ENCODE measurements around the gene PHF19. TPM values are rescaled to one million over a fixed set of nuclear protein-coding genes. Genes with fewer than 3 reads are reported as not detected.

PHF19 gene
- total and polyA plus RNA-seq, 5 donors, result 16.0 to 21.3 (median 19.3) TPM

GRCh38 chr9:120877276-120878034, 467 bp upstream of the PHF19 start:
- H3K4me1 ChIP-seq (ENCODE audit: control insufficient read depth, insufficient read depth, low read length), result peaks cover 3% of the 10 kb centered on the region
- ATAC-seq (peak; percentile 36 to 49), DNase-seq (peak; percentile 73 to 89 (median 87))
- H3K4me3 ChIP-seq (ENCODE audit: low read length), result peak overlapping the region; percentile 94
- intact Hi-C loops (cut with DNase I), result loop anchor here in 1 of 4 donors (5.0 kb wide), 1 partner anchor 60 kb away; no protein-coding TSS in a partner anchor
- H3K27me3 ChIP-seq (ENCODE audit: control insufficient read depth, insufficient read depth), result no peaks in the 10 kb centered on the region
- H3K9me3 ChIP-seq (ENCODE audit: control insufficient read depth, low read length), result no peaks in the 10 kb centered on the region
- H3K27ac ChIP-seq (ENCODE audit: low read length), result peak overlapping the region; percentile 57
- WGBS, result 2% methylated on average over 63 of the region's 63 CpGs

- DNase-seq, result peak; percentile 88 to 94 (median 92)
- no peaks in the 10 kb centered on the region for H3K9me3 ChIP-seq (ENCODE audit: control insufficient read depth, low read length)
- 2% methylated on average over 65 of the region's 65 CpGs for WGBS
- ATAC-seq, result peak; percentile 84 to 89
- peaks cover 3% of the 10 kb centered on the region for H3K4me1 ChIP-seq (ENCODE audit: control insufficient read depth, insufficient read depth, low read length)
- no peaks in the 10 kb centered on the region for H3K27me3 ChIP-seq (ENCODE audit: control insufficient read depth, insufficient read depth)
- intact Hi-C loops (cut with DNase I), result loop anchor here in 1 of 4 donors (5.0 kb wide), 1 partner anchor 61 kb away; no protein-coding TSS in a partner anchor
- H3K27ac ChIP-seq (ENCODE audit: low read length), result peak overlapping the region; percentile 58
- peak overlapping the region; percentile 94 for H3K4me3 ChIP-seq (ENCODE audit: low read length)
These were observed 790 bp downstream of the PHF19 start for GRCh38 chr9:120875954-120876841.

- Histone ChIP-seq H3K4me1 (ENCODE audit: control insufficient read depth, insufficient read depth, low read length) (peaks cover 3% of the 10 kb centered on the region), H3K4me3 (ENCODE audit: low read length) (no peak overlapping the region), H3K27ac (ENCODE audit: low read length) (peak overlapping the region; percentile 49), H3K9me3 (ENCODE audit: control insufficient read depth, low read length) (no peaks in the 10 kb centered on the region), H3K27me3 (ENCODE audit: control insufficient read depth, insufficient read depth) (no peaks in the 10 kb centered on the region)
- ATAC-seq (no peak), DNase-seq (no peak)
- WGBS, result 58% methylated on average over 7 of the region's 7 CpGs
- intact Hi-C loops (cut with DNase I), result loop anchor here in 1 of 4 donors (5.0 kb wide), 1 partner anchor 62 kb away; no protein-coding TSS in a partner anchor
These were observed 1.4 kb downstream of the PHF19 start for GRCh38 chr9:120875643-120875953.

- WGBS, result 70% methylated on average over 4 of the region's 4 CpGs
- H3K9me3 ChIP-seq (ENCODE audit: control insufficient read depth, low read length), result no peaks in the 10 kb centered on the region
- ATAC-seq, result no peak
- peak overlapping the region; percentile 49 for H3K27ac ChIP-seq (ENCODE audit: low read length)
- peaks cover 3% of the 10 kb centered on the region for H3K4me1 ChIP-seq (ENCODE audit: control insufficient read depth, insufficient read depth, low read length)
- H3K4me3 ChIP-seq (ENCODE audit: low read length), result no peak overlapping the region
- intact Hi-C loops (cut with DNase I), result loop anchor here in 1 of 4 donors (5.0 kb wide), 1 partner anchor 62 kb away; no protein-coding TSS in a partner anchor
- no peak for DNase-seq
- H3K27me3 ChIP-seq (ENCODE audit: control insufficient read depth, insufficient read depth), result no peaks in the 10 kb centered on the region
These were observed 1.8 kb downstream of the PHF19 start for GRCh38 chr9:120875195-120875565.

- 89% methylated on average over 10 of the region's 10 CpGs for WGBS
- H3K4me3 ChIP-seq (ENCODE audit: low read length), result no peak overlapping the region
- H3K4me1 ChIP-seq (ENCODE audit: control insufficient read depth, insufficient read depth, low read length), result peaks cover 3% of the 10 kb centered on the region
- no peak overlapping the region for H3K27ac ChIP-seq (ENCODE audit: low read length)
- ATAC-seq, result no peak
- DNase-seq, result no peak
- no peaks in the 10 kb centered on the region for H3K27me3 ChIP-seq (ENCODE audit: control insufficient read depth, insufficient read depth)
- no peaks in the 10 kb centered on the region for H3K9me3 ChIP-seq (ENCODE audit: control insufficient read depth, low read length)
- intact Hi-C loops (cut with DNase I), result loop anchor here in 3 of 4 donors (5.0 kb wide), 2 partner anchors 53 to 63 kb away; partner anchors contain the start of gene TRAF1 (in 1 of the 3)
These were observed 2.5 kb downstream of the PHF19 start for GRCh38 chr9:120874226-120875194.

- Histone ChIP-seq H3K27me3 (ENCODE audit: control insufficient read depth, insufficient read depth) (no peaks in the 10 kb centered on the region), H3K4me1 (ENCODE audit: control insufficient read depth, insufficient read depth, low read length) (peaks cover 3% of the 10 kb centered on the region), H3K4me3 (ENCODE audit: low read length) (no peak overlapping the region), H3K27ac (ENCODE audit: low read length) (no peak overlapping the region), H3K9me3 (ENCODE audit: control insufficient read depth, low read length) (no peaks in the 10 kb centered on the region)
- no peak for ATAC-seq
- DNase-seq, result no peak
- 79% methylated on average over 4 of the region's 4 CpGs for WGBS
- intact Hi-C loops (cut with DNase I), result loop anchor here in 2 of 4 donors (5.0 kb wide), 2 partner anchors 54 to 64 kb away; partner anchors contain the start of gene TRAF1 (in 1 of the 2)
These were observed 3.5 kb downstream of the PHF19 start for GRCh38 chr9:120873512-120873911.

- Histone ChIP-seq H3K9me3 (ENCODE audit: control insufficient read depth, low read length) (no peaks in the 10 kb centered on the region), H3K27me3 (ENCODE audit: control insufficient read depth, insufficient read depth) (no peaks in the 10 kb centered on the region), H3K4me3 (ENCODE audit: low read length) (no peak overlapping the region), H3K27ac (ENCODE audit: low read length) (no peak overlapping the region), H3K4me1 (ENCODE audit: control insufficient read depth, insufficient read depth, low read length) (peaks cover 3% of the 10 kb centered on the region)
- ATAC-seq (no peak), DNase-seq (no peak)
- intact Hi-C loops (cut with DNase I), result loop anchor here in 2 of 4 donors (5.0 kb wide), 2 partner anchors 54 to 64 kb away; partner anchors contain the start of gene TRAF1 (in 1 of the 2)
- WGBS, result 92% methylated on average over 3 of the region's 3 CpGs
These were observed 4.0 kb downstream of the PHF19 start for GRCh38 chr9:120872791-120873502.

- H3K9me3 ChIP-seq (ENCODE audit: control insufficient read depth, low read length), result no peaks in the 10 kb centered on the region
- intact Hi-C loops (cut with DNase I), result loop anchor here in 2 of 4 donors (5.0 kb wide), 2 partner anchors 57 to 67 kb away; partner anchors contain the start of gene TRAF1 (in 1 of the 2)
- WGBS, result 78% methylated on average over 9 of the region's 9 CpGs
- no peak overlapping the region for H3K4me3 ChIP-seq (ENCODE audit: low read length)
- ATAC-seq (no peak), DNase-seq (no peak)
- H3K4me1 ChIP-seq (ENCODE audit: control insufficient read depth, insufficient read depth, low read length), result no peaks in the 10 kb centered on the region
- H3K27ac ChIP-seq (ENCODE audit: low read length), result no peak overlapping the region
- no peaks in the 10 kb centered on the region for H3K27me3 ChIP-seq (ENCODE audit: control insufficient read depth, insufficient read depth)
These were observed 6.8 kb downstream of the PHF19 start for GRCh38 chr9:120870206-120870605.

GRCh38 chr9:120869726-120870125, 7.3 kb downstream of the PHF19 start:
- DNase-seq, result peak in 2 of 3 donors; percentile 58 to 69
- intact Hi-C loops (cut with DNase I), result loop anchor here in 2 of 4 donors (5.0 kb wide), 2 partner anchors 58 to 68 kb away; partner anchors contain the start of gene TRAF1 (in 1 of the 2)

More at GRCh38 chr9:120869726-120870125, 7.3 kb downstream of the PHF19 start:
- Histone ChIP-seq H3K27me3 (ENCODE audit: control insufficient read depth, insufficient read depth) (no peaks in the 10 kb centered on the region), H3K4me1 (ENCODE audit: control insufficient read depth, insufficient read depth, low read length) (no peaks in the 10 kb centered on the region), H3K9me3 (ENCODE audit: control insufficient read depth, low read length) (no peaks in the 10 kb centered on the region), H3K4me3 (ENCODE audit: low read length) (no peak overlapping the region), H3K27ac (ENCODE audit: low read length) (no peak overlapping the region)
- WGBS, result 89% methylated on average over 10 of the region's 10 CpGs
- no peak for ATAC-seq

Measured in right cardiac atrium (tissue), 5 donors.